ENCODE measurements around the gene OTUD7B.

The OTUD7B gene

GRCh38 chr1:149929856-149930255 is 80.7 kb downstream of the OTUD7B start:
- Histone ChIP-seq H3K9ac (ENCODE audit: low read length) (no peak overlapping the region), H3K27me3 (replicated peaks; ENCODE audit: insufficient read depth, low read length) (no peaks in the 10 kb centered on the region), H2AFZ (ENCODE audit: low read length) (no peak overlapping the region), H3K79me2 (ENCODE audit: low read length) (peaks cover 28% of the 10 kb centered on the region), H3K4me3 (ENCODE audit: low read length) (no peak overlapping the region), H3K27ac (ENCODE audit: low read length) (no peak overlapping the region), H3K9me3 (replicated peaks; ENCODE audit: insufficient read depth, low read length) (no peaks in the 10 kb centered on the region), H3K9me2 (replicated peaks; ENCODE audit: insufficient read depth, low read length) (no peaks in the 10 kb centered on the region), H3K4me1 (ENCODE audit: low read length) (peaks cover 28% of the 10 kb centered on the region), H3K4me2 (ENCODE audit: low read depth, low read length) (no peak overlapping the region), H3K36me3 (replicated peaks; ENCODE audit: insufficient read depth, low read length) (peaks cover 17% of the 10 kb centered on the region), H3F3A (ENCODE audit: insufficient read depth, low read length) (peaks cover 13% of the 10 kb centered on the region), H4K20me1 (ENCODE audit: insufficient read depth, low read length) (no peaks in the 10 kb centered on the region)
- no peak for DNase-seq
- TF ChIP-seq CTCF (IDR thresholded peaks at IDR 0.05; ENCODE audit: low read length) = no peak
- TF ChIP-seq EZH2phosphoT487 (IDR thresholded peaks at IDR 0.05; ENCODE audit: low read length) = no peak
- no peak for TF ChIP-seq EZH2 (optimal IDR thresholded peaks at IDR 0.05; ENCODE audit: low read depth, low read length)

GRCh38 chr1:149928401-149928724 is 82.2 kb downstream of the OTUD7B start:
- Histone ChIP-seq H3K4me3 (ENCODE audit: low read length) (peak overlapping the region; percentile 83), H3K9me2 (replicated peaks; ENCODE audit: insufficient read depth, low read length) (no peaks in the 10 kb centered on the region), H3K79me2 (ENCODE audit: low read length) (peaks cover 35% of the 10 kb centered on the region), H3K9ac (ENCODE audit: low read length) (peak overlapping the region; percentile 97), H3K27ac (ENCODE audit: low read length) (peak overlapping the region; percentile 97), H3K9me3 (replicated peaks; ENCODE audit: insufficient read depth, low read length) (no peaks in the 10 kb centered on the region), H4K20me1 (ENCODE audit: insufficient read depth, low read length) (no peaks in the 10 kb centered on the region), H3K4me2 (ENCODE audit: low read depth, low read length) (peak overlapping the region; percentile 97), H3F3A (ENCODE audit: insufficient read depth, low read length) (peaks cover 13% of the 10 kb centered on the region), H2AFZ (ENCODE audit: low read length) (peak overlapping the region; percentile 59), H3K36me3 (replicated peaks; ENCODE audit: insufficient read depth, low read length) (peaks cover 32% of the 10 kb centered on the region), H3K4me1 (ENCODE audit: low read length) (peaks cover 28% of the 10 kb centered on the region), H3K27me3 (replicated peaks; ENCODE audit: insufficient read depth, low read length) (no peaks in the 10 kb centered on the region)
- DNase-seq = no peak
- TF ChIP-seq EZH2 (optimal IDR thresholded peaks at IDR 0.05; ENCODE audit: low read depth, low read length) (no peak), CTCF (IDR thresholded peaks at IDR 0.05; ENCODE audit: low read length) (no peak), EZH2phosphoT487 (IDR thresholded peaks at IDR 0.05; ENCODE audit: low read length) (no peak)

GRCh38 chr1:149927563-149928400 is 82.7 kb downstream of the OTUD7B start, which contains the start of gene SF3B4:
SF3B4 (minus strand) TSS chr1:149927803; CDS start chr1:149927759, 44 bp downstream.
- Histone ChIP-seq H3K9ac (ENCODE audit: low read length) (peak within 1 kb of the TSS; percentile 97), H3K27me3 (replicated peaks; ENCODE audit: insufficient read depth, low read length) (no peaks in the 10 kb centered on the region), H3K4me2 (ENCODE audit: low read depth, low read length) (peak within 1 kb of the TSS; percentile 97), H3K27ac (ENCODE audit: low read length) (peak within 1 kb of the TSS; percentile 97), H2AFZ (ENCODE audit: low read length) (peak within 1 kb of the TSS; percentile 59), H3K36me3 (replicated peaks; ENCODE audit: insufficient read depth, low read length) (peaks cover 36% of the 10 kb centered on the region), H3K9me2 (replicated peaks; ENCODE audit: insufficient read depth, low read length) (no peaks in the 10 kb centered on the region), H4K20me1 (ENCODE audit: insufficient read depth, low read length) (no peaks in the 10 kb centered on the region), H3K9me3 (replicated peaks; ENCODE audit: insufficient read depth, low read length) (no peaks in the 10 kb centered on the region), H3K4me1 (ENCODE audit: low read length) (peaks cover 28% of the 10 kb centered on the region), H3F3A (ENCODE audit: insufficient read depth, low read length) (peaks cover 13% of the 10 kb centered on the region), H3K4me3 (ENCODE audit: low read length) (peak within 1 kb of the TSS; percentile 83), H3K79me2 (ENCODE audit: low read length) (peaks cover 35% of the 10 kb centered on the region)
- peak; percentile 99 for DNase-seq
- TF ChIP-seq EZH2phosphoT487 (IDR thresholded peaks at IDR 0.05; ENCODE audit: low read length) = no peak
- 0 out of 2 replicates have a peak, but pooled peaks have one; percentile 2 for TF ChIP-seq CTCF (IDR thresholded peaks at IDR 0.05; ENCODE audit: low read length)
